Activated T-cell treated with anti-CD3 and anti-CD28 coated beads, Interleukin-2, amount 50 U/mL, for 72 hours (primary cell): ENCODE measurements around the gene GALNT9. TPM values are rescaled to one million over a fixed set of nuclear protein-coding genes. Genes with fewer than 3 reads are reported as not detected.
"Not testable (repeated sequence)": the region's sequence is repeated elsewhere in the genome, so short reads cannot be mapped to it uniquely, and the experiment has no call there.

Experiments used
- ATAC-seq, 2 donors: fragments of 150-1000 bp; cut with Tn5 transposase; replicated peaks in 1 of 2; 2 replicates each; pipeline ENCODE4 v1.10.0; 2021; ENCODE audit warnings: moderate library complexity in 2 of 2, mild to moderate bottlenecking in 1 of 2
- DNase-seq, 2 donors: peaks; one replicate each; pipeline ENCODE4 v3.0.0; 2021 to 2022; ENCODE audit warnings: mixed read lengths in 1 of 2
- H3K27ac Mint-ChIP-seq: one replicate; pipeline ENCODE4 v1.8.0; 2022; ENCODE audit warnings: mild to moderate bottlenecking, moderate library complexity, mixed read lengths
- H3K27me3 Mint-ChIP-seq: one replicate; pipeline ENCODE4 v1.8.0; 2022; ENCODE audit warnings: low read depth, mixed read lengths
- H3K36me3 Mint-ChIP-seq, 2 donors: one replicate each; pipeline ENCODE4 v1.8.0; 2022; ENCODE audit warnings: mixed read lengths in 2 of 2, mild to moderate bottlenecking in 1 of 2; ENCODE audit not compliant: insufficient read depth in 2 of 2
- H3K4me1 Mint-ChIP-seq: one replicate; pipeline ENCODE4 v1.8.0; 2022; ENCODE audit warnings: low read depth, mixed read lengths
- H3K4me3 Mint-ChIP-seq, 2 donors: one replicate each; pipeline ENCODE4 v1.8.0; 2022; ENCODE audit warnings: mild to moderate bottlenecking in 2 of 2, mixed read lengths in 2 of 2, moderate library complexity in 2 of 2
- H3K9me3 Mint-ChIP-seq, 2 donors: one replicate each; pipeline ENCODE4 v1.8.0; 2022; ENCODE audit warnings: mixed read lengths in 2 of 2
- total RNA-seq, 2 donors: library from RNA; stranded (reverse); gene quantifications; one replicate each; pipeline ENCODE4 v1.2.3, GENCODE V29; 2022

Gene GALNT9
- total RNA-seq, 2 donors from 2014 or later, result 0.42 to 0.53 TPM

- no peak for ATAC-seq
- DNase-seq, result no peak
- no peaks in the 10 kb centered on the region for H3K4me1 Mint-ChIP-seq
- H3K4me3 Mint-ChIP-seq, result no peak overlapping the region
- H3K27me3 Mint-ChIP-seq, result no peaks in the 10 kb centered on the region
- H3K9me3 Mint-ChIP-seq, result no peaks in the 10 kb centered on the region
- H3K27ac Mint-ChIP-seq, result no peak overlapping the region
- no peaks in the 10 kb centered on the region for H3K36me3 Mint-ChIP-seq
These were observed 72.0 kb downstream of the GALNT9 start for GRCh38 chr12:132257206-132257954.

GRCh38 chr12:132256646-132257045, 72.7 kb downstream of the GALNT9 start:
- Mint-ChIP-seq H3K4me1 (no peaks in the 10 kb centered on the region), H3K36me3 (no peaks in the 10 kb centered on the region), H3K27ac (no peak overlapping the region), H3K4me3 (no peak overlapping the region), H3K27me3 (no peaks in the 10 kb centered on the region), H3K9me3 (no peaks in the 10 kb centered on the region)
- no peak for ATAC-seq
- no peak for DNase-seq

GRCh38 chr12:132255642-132256041, 73.7 kb downstream of the GALNT9 start:
- H3K27me3 Mint-ChIP-seq, result no peaks in the 10 kb centered on the region
- no peaks in the 10 kb centered on the region for H3K4me1 Mint-ChIP-seq
- H3K27ac Mint-ChIP-seq, result no peak overlapping the region
- DNase-seq (no peak), ATAC-seq (no peak)
- H3K4me3 Mint-ChIP-seq, result no peak overlapping the region
- H3K36me3 Mint-ChIP-seq, result no peaks in the 10 kb centered on the region
- H3K9me3 Mint-ChIP-seq, result no peaks in the 10 kb centered on the region

GRCh38 chr12:132253698-132254480, 75.5 kb downstream of the GALNT9 start:
- no peaks in the 10 kb centered on the region for H3K36me3 Mint-ChIP-seq
- H3K9me3 Mint-ChIP-seq, result no peaks in the 10 kb centered on the region
- H3K27ac Mint-ChIP-seq, result no peak overlapping the region
- H3K27me3 Mint-ChIP-seq, result no peaks in the 10 kb centered on the region
- ATAC-seq (no peak), DNase-seq (no peak)
- H3K4me1 Mint-ChIP-seq, result no peaks in the 10 kb centered on the region
- no peak overlapping the region for H3K4me3 Mint-ChIP-seq

- not testable (repeated sequence) for H3K36me3 Mint-ChIP-seq, H3K27ac Mint-ChIP-seq, H3K4me1 Mint-ChIP-seq, H3K9me3 Mint-ChIP-seq, H3K27me3 Mint-ChIP-seq, DNase-seq, H3K4me3 Mint-ChIP-seq, ATAC-seq
These were observed 76.4 kb downstream of the GALNT9 start for GRCh38 chr12:132252981-132253380.

- ATAC-seq (no peak), DNase-seq (no peak)
- H3K36me3 Mint-ChIP-seq, result no peaks in the 10 kb centered on the region
- no peaks in the 10 kb centered on the region for H3K4me1 Mint-ChIP-seq
- no peaks in the 10 kb centered on the region for H3K9me3 Mint-ChIP-seq
- H3K27me3 Mint-ChIP-seq, result no peaks in the 10 kb centered on the region
- no peak overlapping the region for H3K4me3 Mint-ChIP-seq
- peak overlapping the region; percentile 10 for H3K27ac Mint-ChIP-seq
These were observed 77.5 kb downstream of the GALNT9 start for GRCh38 chr12:132251741-132252490.

- H3K27ac Mint-ChIP-seq, result no peak overlapping the region
- DNase-seq (no peak), ATAC-seq (no peak)
- no peaks in the 10 kb centered on the region for H3K36me3 Mint-ChIP-seq
- no peaks in the 10 kb centered on the region for H3K27me3 Mint-ChIP-seq
- H3K4me3 Mint-ChIP-seq, result no peak overlapping the region
- no peaks in the 10 kb centered on the region for H3K4me1 Mint-ChIP-seq
- H3K9me3 Mint-ChIP-seq, result no peaks in the 10 kb centered on the region
These were observed 78.1 kb downstream of the GALNT9 start for GRCh38 chr12:132251310-132251709.

- Mint-ChIP-seq H3K4me3 (no peak overlapping the region), H3K36me3 (no peaks in the 10 kb centered on the region), H3K27ac (no peak overlapping the region), H3K4me1 (no peaks in the 10 kb centered on the region), H3K27me3 (no peaks in the 10 kb centered on the region), H3K9me3 (no peaks in the 10 kb centered on the region)
- DNase-seq (no peak), ATAC-seq (no peak)
These were observed 78.7 kb downstream of the GALNT9 start for GRCh38 chr12:132250707-132251106.

- DNase-seq (no peak), ATAC-seq (no peak)
- no peaks in the 10 kb centered on the region for H3K27me3 Mint-ChIP-seq
- no peaks in the 10 kb centered on the region for H3K36me3 Mint-ChIP-seq
- no peaks in the 10 kb centered on the region for H3K9me3 Mint-ChIP-seq
- H3K4me3 Mint-ChIP-seq, result no peak overlapping the region
- H3K4me1 Mint-ChIP-seq, result no peaks in the 10 kb centered on the region
- H3K27ac Mint-ChIP-seq, result no peak overlapping the region
These were observed 79.5 kb downstream of the GALNT9 start for GRCh38 chr12:132249689-132250478.

- Mint-ChIP-seq H3K36me3 (no peaks in the 10 kb centered on the region), H3K4me1 (no peaks in the 10 kb centered on the region), H3K9me3 (no peaks in the 10 kb centered on the region), H3K27me3 (no peaks in the 10 kb centered on the region), H3K4me3 (no peak overlapping the region), H3K27ac (no peak overlapping the region)
- DNase-seq, result no peak
- no peak for ATAC-seq
These were observed 80.8 kb downstream of the GALNT9 start for GRCh38 chr12:132248453-132249167.

GRCh38 chr12:132247718-132248452, 81.5 kb downstream of the GALNT9 start:
- ATAC-seq, result no peak
- DNase-seq, result no peak
- Mint-ChIP-seq H3K27me3 (no peaks in the 10 kb centered on the region), H3K4me3 (no peak overlapping the region), H3K9me3 (no peaks in the 10 kb centered on the region), H3K27ac (no peak overlapping the region), H3K4me1 (no peaks in the 10 kb centered on the region), H3K36me3 (no peaks in the 10 kb centered on the region)
